Medulla oblongata (tissue), 1 donor: Measurements from ENCODE around the gene MGA.
A peak's percentile ranks its signal among the peaks of the same experiment; 100 is the strongest.

ENCODE experiments used
- DNase-seq: peaks from one replicate; pipeline ENCODE4 v3.0.0-alpha.2; 2015; ENCODE audit errors: extremely low spot score

Gene MGA

DNA sequence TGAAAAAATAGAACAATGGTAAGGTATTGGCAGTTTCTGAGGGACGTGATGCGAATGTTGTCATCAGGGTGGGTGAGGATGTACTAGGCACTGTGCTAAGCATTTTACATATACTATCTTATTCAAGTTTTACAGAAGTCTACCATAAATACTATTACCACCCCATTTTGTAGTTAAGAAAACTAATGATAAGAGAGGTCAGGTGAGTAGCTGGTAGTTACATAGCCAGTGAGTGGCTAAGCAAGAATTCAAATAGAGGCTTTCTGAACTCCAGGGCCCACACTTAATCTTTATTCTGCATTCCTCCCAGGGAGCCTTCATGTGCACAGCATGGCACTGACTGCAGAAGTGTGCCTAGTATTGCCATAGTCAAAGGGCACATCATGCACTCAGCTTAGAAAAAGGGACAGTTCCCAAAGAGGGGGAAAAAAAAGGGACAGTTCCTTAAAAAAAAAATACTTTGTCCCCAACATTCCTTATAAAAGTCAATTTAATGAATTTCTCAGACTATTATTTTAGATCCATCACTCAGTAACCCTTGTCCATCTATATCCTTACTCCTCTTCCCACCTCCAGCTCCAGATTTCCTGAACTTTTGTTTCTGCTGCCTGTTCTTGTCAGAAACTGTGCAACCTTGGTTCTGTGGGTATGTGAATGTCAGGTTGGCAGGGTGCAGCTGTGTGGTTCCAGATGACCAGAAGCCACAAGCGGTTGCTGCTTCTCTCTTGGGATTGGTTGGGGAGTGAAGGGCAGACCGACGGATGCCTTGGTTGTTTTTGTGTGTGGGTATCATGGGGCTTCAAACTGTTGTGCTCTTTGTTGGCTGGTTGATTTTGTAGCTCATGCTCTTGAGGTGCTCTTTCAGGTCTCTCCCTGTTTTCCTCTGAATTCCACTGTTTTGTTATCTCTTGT lies 122.4 kb downstream of the MGA start:
- no peak for DNase-seq

DNA sequence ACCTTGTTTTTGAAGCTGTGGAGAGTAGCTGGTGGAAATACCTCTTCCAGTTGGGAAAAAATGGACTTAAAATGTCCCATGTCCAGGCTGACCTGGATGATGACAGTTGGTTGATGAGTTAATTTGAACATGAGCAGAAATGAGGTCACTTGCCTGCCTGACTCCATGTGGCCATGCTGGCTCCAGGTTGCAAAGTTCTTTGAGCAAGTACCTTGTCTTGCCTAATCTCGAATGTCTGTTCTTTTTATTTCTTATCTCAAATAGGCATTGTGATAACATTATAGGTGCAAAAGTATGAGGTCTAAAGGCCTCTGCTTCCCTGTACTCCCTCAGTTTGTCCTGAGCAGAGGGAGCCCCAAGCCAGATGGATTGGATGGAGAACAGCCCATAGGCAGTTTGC lies 123.1 kb downstream of the MGA start:
- no peak for DNase-seq

DNA sequence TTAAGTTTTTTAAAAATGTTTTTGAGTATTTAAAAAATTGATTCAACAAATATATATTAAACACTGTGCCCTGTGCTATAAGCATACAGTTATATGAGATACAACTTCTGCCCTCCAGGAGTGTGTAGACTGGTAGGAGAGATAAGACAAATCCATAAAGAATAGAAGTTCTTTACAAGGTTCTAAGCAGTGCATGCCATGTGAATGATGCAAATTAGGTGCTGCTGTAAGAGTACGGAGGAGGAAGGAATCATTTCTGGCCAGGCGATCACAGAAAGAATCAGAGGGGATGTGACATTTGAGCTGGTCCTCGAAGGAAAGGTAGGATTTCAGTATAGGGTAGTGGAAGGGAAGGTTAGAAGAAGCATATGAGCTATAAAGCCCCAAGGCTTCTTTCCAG lies 128.1 kb downstream of the MGA start:
- DNase-seq = no peak

DNA sequence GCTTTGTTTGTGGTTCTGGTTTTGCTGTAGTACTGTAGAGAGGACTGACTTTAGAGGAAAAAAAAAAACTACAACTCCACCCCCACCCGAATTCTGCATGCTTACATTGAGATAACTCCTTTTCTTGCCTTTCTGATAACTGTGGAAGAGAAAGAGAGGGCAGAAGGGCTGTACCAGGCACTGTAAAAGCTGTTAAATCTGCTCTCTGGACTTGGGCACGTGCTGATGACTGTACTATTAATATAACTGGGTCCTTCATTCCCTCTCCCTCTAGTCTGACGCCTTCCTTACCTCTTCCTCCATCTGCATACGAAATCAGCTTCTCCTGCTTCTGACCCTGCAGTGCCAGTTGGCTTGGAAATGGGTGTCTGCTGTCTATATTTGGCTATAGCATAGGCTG lies 129.0 kb downstream of the MGA start:
- DNase-seq = peak; percentile 42

DNA sequence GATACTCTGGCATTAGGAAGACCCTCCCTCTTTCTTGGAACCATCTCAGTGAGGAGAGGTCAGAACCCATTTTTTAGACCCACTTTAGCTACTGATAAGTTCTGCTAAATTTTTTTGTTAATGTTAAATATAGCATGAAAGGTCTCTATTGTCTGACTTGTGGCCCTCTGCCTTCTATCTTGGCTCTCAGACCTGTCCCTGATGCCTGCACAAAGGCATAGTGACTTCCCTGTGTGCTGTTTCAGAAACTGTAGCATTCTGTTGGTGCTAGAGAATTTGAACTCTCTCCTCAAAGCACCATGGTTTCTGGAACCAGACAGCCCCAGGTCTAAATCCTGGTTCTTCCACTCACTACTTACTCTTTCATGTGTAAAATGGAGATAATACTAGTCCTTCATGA lies 129.5 kb downstream of the MGA start:
- DNase-seq = peak; percentile 55

DNA sequence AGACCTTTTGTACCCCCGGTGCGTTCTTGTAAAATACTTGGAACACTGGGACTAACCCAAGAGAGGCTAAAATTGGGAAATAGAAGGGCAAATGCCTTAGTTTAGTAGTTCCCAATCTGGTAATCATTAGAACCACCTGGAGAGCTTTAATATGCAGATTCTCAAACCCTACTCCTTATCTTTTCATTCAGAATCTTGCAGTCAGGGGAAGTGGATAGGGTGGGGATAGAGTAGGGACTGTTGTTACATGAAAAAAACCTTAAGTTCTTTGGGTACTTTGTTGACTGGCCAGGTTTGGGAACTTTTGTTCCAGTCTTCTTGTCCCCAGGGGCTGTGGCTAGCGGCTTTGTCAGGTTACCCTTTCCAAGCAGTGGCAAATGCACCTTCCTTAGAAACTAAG lies 130.0 kb downstream of the MGA start:
- DNase-seq = no peak

DNA sequence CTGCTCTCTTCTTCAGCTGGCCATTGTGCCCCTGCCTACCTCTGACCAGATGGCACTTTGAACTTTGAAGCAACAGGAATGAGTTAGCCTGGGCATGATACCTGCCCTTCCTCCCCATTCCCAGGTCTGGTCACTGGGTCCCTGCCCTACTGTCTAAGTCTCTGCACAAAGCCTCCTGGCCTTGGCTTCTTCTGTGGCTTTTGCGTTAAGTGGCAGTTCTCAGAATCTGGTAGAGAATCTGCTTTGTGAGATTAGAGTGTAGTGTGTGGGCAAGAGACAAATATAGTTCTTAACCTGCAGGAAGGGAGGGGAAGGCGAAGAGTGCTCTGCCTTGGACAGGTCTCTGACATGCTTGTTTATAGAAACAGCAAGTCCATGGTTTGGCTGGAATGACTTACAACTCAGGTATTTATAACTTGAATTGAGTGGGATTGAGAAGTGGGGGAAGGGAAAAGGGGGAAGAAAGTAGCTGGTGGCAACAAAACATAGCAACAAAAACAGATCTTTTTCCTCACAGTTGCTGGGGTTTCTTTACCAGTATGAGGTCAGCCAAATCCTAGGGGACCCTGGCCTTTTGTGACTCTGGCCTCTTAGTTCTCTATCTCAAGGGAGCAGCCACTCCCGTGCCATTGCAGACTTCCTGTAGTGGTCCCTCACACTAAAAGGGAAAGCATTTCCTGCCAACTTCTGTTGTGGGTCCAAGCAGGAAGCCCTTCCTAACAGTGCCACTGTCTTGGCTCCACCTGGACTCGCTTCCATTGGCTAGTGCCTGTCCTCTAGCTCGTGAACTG lies 130.7 kb downstream of the MGA start:
- no peak for DNase-seq

DNA sequence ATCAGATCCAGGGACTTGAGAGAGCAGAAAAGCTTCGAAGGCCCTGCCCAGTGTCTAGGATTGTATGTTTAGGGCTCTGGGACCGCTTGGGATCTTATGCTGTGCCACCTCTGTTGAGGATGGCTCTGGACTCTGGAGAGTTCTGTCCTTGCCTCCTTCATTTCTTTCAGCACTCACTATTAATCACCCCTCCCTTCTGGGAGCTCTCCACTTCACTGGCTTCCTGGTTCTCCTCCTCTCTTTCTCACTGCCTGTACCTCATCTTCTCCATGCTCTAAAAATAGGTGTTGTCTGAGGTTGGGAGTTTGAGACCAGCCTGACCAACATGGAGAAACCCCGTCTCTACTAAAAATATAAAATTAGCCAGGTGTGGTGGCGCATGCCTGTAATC lies 131.3 kb downstream of the MGA start:
- no peak for DNase-seq

DNA sequence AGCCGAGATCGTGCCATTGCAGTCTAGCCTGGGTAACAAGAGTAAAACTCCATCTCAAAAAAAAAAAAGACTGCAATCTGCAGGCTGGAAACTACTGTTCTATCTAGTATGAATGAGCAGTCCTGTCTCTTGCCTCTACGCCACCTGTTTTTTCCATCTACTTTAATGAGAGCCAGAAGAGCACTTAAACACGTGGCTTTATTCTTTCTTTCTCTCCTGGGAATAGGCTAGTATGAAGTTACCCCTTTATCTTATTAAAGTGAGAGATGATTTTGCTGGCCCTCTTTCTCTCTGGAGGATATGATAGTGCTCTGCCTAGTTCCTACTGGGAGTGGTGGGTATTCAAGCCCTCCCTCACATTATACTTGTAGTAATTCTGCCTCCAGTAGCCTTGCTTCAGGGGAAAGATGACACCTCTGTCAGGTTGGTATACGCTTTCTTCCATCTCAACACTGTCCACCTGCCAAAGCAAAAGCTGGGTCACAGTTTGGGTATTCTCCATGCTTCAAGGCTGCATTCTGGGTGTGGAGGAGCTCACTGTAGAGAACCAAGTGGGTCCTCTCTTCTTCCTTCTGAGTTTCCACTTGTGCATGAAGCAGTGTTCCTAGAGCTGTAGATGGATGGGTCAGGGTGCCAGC lies 131.9 kb downstream of the MGA start:
- DNase-seq = no peak

DNA sequence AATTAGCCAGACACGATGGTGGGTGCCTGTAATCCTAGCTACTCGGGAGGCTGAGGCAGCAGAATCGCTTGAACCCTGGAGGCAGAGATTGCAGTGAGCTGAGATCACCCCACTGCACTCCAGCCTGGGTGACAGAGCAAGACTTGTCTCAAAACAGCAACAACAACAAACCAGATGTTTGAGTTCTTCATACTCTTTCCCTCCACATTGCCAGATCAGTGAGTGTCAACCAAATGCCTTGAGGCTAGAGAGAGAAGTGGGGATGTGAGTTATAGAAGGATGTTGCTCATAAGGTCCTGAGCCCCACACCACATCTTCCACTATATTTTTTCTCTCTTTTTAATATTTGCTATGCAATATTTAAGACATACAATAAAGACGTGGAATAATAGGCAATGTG lies 133.9 kb downstream of the MGA start:
- no peak for DNase-seq

DNA sequence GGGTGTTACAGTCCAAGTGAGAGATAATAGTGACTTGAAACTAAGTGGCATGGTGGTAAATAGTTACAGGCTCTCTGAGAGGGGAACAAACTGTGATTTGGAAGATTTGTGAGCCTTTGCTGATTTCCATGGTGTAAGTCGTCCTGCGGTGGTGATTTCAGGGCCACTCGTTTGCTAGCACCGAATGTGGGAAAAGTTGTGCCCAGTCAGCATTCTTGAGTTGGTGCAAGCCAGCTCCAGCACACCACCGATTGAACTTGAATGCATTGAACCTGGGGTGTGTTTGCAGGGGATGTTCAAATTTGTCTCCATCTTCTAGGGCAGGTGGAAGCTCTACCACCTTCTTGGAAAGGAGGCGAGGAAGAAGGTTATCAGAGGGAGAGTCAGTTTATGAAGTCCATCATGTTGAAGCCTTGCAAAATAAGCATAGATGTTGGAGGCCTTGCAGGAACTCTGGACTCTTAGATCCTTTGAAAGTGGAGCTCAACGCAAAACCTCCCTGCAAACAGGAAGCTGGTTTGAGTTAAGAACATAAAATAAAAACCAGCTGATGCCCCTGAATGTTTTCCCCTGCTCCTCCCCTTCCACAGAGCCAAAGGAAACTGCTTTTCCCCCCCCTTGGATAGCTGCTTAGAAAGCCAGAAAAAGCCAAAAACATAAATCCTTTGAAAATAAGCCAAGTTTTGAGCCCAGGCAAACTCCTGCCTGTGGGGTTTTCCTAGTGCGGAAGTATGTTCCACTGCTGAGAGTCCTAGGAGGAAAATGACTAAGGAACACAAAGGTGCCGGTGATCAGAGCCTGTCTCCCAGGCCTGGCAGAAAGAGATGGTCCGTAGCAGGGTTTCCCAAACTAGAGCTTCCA lies 136.0 kb downstream of the MGA start:
- DNase-seq = no peak

DNA sequence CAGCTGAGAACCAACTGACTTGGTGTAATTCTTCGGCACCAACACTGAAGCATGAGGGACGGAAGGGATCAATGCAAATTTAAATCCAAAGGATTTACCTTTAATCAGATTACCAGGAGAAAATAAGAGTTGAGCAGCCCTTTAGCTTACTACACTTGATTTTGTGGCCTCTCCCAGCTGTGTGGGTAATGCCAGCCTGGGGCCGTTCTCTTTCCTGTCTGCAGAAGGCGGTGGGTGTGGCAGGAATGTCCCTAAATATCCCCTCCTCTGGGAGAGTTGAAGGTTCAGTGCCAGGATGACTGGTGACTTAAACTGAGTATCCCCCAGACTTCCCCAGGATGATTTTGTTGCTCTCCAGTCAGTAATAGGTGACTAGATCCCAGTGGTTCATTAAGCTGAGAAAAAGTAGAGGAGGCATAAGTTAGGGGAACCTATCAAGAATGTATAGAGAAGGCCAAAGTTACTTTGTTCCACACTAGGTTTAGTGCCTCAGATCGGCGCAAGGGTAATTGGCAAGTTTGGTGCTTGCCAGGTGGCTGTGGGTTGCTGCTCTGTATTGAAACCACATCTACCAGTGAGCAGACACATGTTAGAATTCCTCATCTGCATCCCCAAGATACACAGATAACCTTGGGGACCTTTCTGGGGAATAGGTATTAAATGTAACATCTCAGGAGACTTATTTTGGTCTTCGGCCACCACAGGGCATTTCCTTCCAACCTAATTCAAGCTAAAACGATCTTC lies 137.2 kb downstream of the MGA start:
- no peak for DNase-seq

DNA sequence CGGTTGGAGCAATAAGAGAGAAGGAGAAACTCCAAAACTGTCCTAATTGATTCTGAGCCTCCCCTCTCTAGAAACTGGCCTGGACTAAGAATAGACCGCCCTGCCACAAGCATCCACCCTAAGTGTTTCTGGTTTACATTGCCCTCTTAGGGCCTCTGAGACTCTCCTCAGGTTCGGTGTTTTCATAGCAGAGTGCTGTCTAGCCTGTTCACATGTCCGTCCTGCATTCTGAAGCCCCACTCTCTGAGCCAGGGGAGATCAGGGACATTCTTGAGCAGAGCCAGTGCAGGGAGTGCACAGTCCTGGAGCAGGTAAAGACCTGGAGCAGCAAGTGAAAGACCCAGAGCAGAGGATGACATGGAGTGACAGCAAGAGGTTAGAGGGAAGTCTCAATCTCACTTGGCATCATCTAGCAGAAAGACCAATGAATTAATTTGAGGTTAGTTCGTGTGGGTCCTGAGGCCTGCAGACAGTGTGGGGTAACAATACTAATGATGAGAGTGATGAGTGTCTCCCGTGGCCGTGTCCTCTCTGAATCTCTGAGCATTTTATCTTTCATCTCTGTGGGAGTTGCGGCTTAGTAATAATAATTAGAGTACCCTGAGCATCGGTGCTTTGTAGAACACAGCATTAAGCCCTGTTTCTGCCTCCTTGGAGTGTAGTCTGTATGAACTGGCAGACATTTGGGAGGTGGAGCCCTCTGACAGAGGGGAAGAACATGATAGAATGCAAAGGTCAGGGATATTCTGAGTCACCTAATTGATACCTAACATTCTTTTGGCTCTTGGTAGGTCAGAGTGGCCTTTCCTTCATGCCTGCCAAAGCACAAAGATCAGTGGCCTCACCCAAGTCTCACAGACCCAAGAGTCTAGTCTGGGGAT lies 138.6 kb downstream of the MGA start:
- DNase-seq = no peak

DNA sequence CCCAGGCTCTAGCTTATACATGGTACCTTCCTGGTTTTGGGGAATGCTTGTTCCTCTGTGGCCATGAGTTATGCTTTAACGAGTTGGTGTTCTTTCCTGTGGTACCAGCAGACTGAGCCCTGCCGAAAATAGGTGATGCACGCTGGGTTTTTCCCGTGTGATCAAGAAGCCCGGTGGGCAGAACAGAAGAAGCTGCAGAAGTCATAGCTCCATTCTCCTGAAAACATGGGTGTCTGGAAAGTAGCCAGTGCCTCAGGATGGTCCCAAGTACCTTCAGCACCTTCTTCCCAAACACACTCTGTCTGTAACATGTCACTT lies 139.2 kb downstream of the MGA start:
- no peak for DNase-seq

DNA sequence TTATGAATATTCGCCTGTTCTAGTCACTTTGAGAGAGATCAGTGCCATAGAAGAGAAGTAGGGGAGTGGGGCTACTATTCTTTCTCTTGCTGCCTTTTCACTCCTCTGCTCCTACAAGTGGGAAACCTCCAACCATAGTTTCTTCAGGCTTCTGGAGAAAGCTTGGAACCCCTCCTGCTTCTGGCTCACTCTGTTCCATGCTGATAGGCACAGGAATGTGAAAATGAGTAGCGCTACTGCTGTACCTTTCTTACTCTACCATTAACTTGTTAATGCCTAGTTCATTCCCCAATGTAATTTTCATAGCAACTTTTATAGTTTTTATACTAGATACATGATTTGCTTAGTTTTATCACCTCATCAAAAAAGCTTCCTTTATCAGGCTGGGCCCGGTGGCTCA lies 141.0 kb downstream of the MGA start:
- DNase-seq = no peak

DNA sequence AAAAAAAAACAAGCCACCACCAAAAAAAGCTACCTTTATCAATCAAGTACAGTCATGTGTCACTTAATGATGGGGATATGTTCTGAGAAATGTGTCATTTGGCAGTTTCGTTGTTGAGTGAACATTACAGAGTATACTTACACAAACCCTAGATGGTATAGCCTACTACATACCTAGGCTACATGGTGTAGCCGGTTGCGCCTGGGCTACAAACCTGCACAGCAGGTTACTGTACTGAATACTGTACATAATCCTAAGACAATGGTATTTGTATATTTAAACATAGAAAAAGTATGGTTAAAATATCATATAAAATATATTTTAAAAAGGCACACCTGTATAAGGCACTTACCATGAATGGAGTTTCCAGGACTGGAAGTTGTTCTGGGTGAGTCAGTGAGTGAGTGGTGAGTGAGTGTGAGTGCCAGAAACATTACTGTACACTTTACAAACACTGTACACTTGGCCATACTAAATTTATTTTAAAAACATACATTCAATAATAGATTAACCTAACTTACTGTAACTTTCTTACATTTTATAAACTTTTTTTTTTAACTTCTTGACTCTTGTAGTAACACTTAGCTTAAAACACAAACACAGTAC lies 141.7 kb downstream of the MGA start:
- DNase-seq = no peak

DNA sequence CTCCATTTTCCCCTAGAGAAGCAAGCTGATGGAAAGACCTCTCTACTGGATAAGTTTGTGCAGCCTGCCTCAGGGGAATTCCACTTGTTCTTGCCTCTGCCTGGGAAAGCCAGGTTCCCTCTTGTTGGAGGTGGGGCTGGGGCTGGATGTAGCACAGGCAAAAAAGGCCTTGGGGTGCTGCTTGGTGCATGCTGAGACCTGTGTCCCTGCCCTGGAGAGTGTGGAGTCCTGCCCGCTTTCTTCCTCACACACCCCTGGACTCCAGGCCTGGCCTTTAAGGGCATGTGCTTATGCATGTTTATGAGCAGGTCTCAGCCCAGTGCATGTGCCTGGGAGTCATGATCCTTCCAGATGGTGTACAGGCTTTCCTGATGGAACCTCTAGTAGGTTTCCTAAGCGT lies 144.2 kb downstream of the MGA start:
- DNase-seq = no peak

DNA sequence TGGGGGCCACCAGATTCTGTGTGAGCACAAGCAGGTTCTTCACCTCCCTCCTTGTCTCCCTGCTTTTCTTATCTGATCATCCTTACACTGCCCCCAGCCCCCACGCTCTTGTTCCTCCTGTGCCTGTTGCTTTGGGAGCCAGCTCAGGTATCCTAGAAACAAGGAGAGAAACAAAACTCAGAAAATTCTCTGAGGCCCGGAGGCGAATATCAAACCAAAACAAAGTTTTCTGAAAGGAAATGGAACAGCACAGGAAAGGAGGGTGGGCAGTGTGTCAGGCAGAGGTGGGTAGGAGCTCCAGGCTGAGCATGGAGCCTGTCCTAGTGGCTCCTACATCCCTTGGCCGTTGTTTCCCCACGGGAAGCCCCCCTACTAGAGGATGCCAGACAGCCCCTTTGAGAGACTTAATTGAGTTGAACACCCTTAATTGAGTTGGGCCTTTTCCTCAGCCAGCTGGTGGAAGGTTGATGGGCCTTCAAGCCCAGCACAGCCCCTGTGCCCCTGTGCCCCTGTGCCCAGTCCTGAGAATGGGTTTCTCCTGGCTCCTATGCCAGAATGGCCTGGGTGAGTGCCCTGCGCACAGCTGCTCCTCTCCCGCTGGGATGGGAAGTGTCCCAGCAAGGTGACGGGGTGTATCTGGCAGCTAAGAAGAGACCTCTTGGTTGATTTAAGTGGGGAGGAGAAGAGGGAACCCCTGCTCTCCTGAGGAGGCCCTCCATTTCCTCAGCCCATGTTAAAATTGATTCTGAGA lies 144.9 kb downstream of the MGA start:
- DNase-seq = no peak

DNA sequence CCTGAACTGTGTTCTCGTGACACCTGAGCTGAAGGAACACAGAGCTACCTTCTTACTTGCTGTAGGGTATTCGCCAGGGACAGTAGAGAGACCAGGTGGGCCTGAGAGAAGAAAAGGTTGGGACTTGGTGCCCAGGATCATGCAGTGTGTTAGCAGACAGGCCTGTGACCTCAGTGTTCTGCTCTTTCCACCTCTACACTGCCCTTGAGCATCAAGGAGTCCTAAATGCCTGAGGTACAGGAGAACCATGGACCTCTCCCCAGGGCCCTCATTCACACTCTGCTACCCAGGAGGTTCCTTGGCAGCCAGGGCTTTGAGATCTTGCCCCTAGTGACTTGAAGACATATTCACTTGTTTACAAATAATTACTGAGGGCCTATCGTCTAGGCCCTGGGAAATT lies 145.5 kb downstream of the MGA start:
- DNase-seq = no peak
